Activated T-helper 17 cell treated with anti-CD3 and anti-CD28 coated beads, Interleukin-2, amount 50 U/mL, for 72 hours (primary cell): ENCODE measurements around the gene PARL. TPM values are rescaled to one million over a fixed set of nuclear protein-coding genes. Genes with fewer than 3 reads are reported as not detected.
"Not testable (repeated sequence)": the region's sequence is repeated elsewhere in the genome, so short reads cannot be mapped to it uniquely, and the experiment has no call there.

Experiments used
- ATAC-seq: fragments of 150-1000 bp; cut with Tn5 transposase; replicated peaks from 2 replicates; pipeline ENCODE4 v1.10.0; 2021; ENCODE audit warnings: mild to moderate bottlenecking, moderate library complexity
- H3K27ac Mint-ChIP-seq: one replicate; pipeline ENCODE4 v1.8.0; 2022; ENCODE audit warnings: mixed read lengths
- H3K27me3 Mint-ChIP-seq: one replicate; pipeline ENCODE4 v1.8.0; 2022; ENCODE audit warnings: mixed read lengths
- H3K36me3 Mint-ChIP-seq: one replicate; pipeline ENCODE4 v1.8.0; 2022; ENCODE audit warnings: low read depth, mild to moderate bottlenecking, mixed read lengths
- H3K4me1 Mint-ChIP-seq: one replicate; pipeline ENCODE4 v1.8.0; 2022; ENCODE audit warnings: mixed read lengths
- H3K4me3 Mint-ChIP-seq: one replicate; pipeline ENCODE4 v1.8.0; 2022; ENCODE audit warnings: mild to moderate bottlenecking, mixed read lengths
- H3K9me3 Mint-ChIP-seq: one replicate; pipeline ENCODE4 v1.8.0; 2022; ENCODE audit warnings: mixed read lengths
- total RNA-seq, 2 donors: library from RNA; stranded (reverse); gene quantifications; one replicate each; pipeline ENCODE4 v1.2.3, GENCODE V29; 2022

The PARL gene
- total RNA-seq, 2 donors from 2014 or later = 78.9 to 97.6 TPM

GRCh38 chr3:183784503-183784902, 100.2 kb downstream of the PARL start:
- H3K27me3 Mint-ChIP-seq, H3K9me3 Mint-ChIP-seq, H3K4me1 Mint-ChIP-seq, H3K27ac Mint-ChIP-seq, H3K4me3 Mint-ChIP-seq, ATAC-seq: not testable (repeated sequence)
- peaks cover 99% of the 10 kb centered on the region for H3K36me3 Mint-ChIP-seq

DNA sequence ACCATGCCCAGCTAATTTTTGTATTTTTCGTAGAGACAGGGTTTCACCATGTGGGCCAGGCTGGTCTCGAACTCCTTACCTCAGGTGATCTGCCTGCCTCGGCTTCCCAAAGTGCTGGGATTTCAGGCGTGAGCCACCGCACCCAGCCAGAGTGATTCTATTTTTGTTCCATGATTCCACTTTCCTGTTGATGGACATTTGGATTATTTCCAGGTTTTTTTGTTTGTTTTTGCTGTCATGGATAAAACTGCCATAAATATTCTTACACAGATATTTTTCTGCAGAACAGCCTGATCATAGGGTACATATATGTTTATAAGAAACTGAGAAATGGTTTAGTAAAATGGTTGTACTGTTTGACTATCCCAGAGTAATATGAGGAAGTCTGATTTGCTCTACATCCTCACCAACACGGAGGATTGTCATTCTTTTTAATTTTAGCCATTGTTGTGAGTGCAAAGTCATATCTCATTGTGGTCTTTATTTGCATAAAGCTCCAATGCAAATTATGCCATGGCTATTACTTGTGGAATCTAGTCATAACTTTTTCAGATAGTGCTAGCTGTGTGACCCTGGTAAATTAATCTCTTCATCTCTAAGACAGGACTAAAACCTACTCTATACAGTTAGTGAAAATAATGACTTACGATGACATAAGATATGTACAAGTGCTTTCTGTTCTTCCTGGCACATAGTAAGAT, 102.0 kb downstream of the PARL start:
- Mint-ChIP-seq H3K4me1 (no peaks in the 10 kb centered on the region), H3K36me3 (peaks cover 100% of the 10 kb centered on the region), H3K9me3 (no peaks in the 10 kb centered on the region), H3K27ac (peak overlapping the region; percentile 38), H3K4me3 (no peak overlapping the region), H3K27me3 (no peaks in the 10 kb centered on the region)
- peak; percentile 26 for ATAC-seq

DNA sequence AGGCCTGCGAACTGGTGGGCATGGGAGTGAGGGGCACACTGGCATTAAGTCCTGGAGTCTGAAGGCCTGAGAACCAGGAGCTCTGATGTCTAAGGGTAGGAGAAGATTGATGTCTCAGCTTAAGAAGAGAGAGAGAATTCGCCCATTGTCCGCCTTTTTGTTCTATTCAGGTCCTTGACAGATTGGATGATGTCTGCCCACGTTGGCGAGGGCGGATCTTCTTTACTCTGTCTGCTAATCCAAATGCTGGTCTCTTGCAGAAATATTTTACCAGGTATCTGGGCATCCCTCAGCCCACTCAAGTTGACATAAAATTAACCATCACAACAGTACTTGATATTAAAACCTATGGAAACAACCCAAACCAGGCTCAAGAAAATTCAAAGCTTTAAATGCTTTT, 103.4 kb downstream of the PARL start:
- no peak for ATAC-seq
- Mint-ChIP-seq H3K9me3 (no peaks in the 10 kb centered on the region), H3K27me3 (no peaks in the 10 kb centered on the region), H3K4me1 (no peaks in the 10 kb centered on the region), H3K27ac (no peak overlapping the region), H3K36me3 (peaks cover 100% of the 10 kb centered on the region), H3K4me3 (no peak overlapping the region)

- Mint-ChIP-seq H3K4me3 (no peak overlapping the region), H3K36me3 (peaks cover 100% of the 10 kb centered on the region), H3K4me1 (no peaks in the 10 kb centered on the region), H3K27me3 (no peaks in the 10 kb centered on the region), H3K27ac (no peak overlapping the region), H3K9me3 (no peaks in the 10 kb centered on the region)
- ATAC-seq = no peak
Measured at GRCh38 chr3:183779896-183780465, 104.7 kb downstream of the PARL start.

Other genes starting within 250 kb of the PARL start
- 10 to 100 TPM in 1 of 2 donors, 1 to 10 TPM in 1; 7.7 to 25.1 TPM for gene KLHL24, start 249.3 kb downstream of the PARL start, total RNA-seq
- 100 to 1,000 TPM in 1 of 2 donors, 10 to 100 TPM in 1; 62.2 to 120 TPM for gene YEATS2, start 187.1 kb downstream of the PARL start, total RNA-seq
- 1 to 10 TPM; 1.4 to 2.0 TPM for gene MAP6D1, start 59.3 kb downstream of the PARL start, total RNA-seq
- gene ABCC5, start 133.0 kb upstream of the PARL start, total RNA-seq = 10 to 100 TPM in 1 of 2 donors, 1 to 10 TPM in 1; 9.1 to 14.8 TPM
- not detected for gene HTR3D, start 146.9 kb upstream of the PARL start, total RNA-seq
- gene HTR3C, start 168.2 kb upstream of the PARL start, total RNA-seq = not detected
- gene HTR3E, start 212.2 kb upstream of the PARL start, total RNA-seq = not detected